Heart right ventricle (tissue), 16 donors: ENCODE data around the gene AANAT. TPM values are rescaled to one million over a fixed set of nuclear protein-coding genes. Genes with fewer than 3 reads are reported as not detected.

Source experiments
- ATAC-seq, 8 donors: fragments of 200-7000 bp; cut with Tn5 transposase; one replicate each; pipeline ENCODE4 v1.9.1; 2020; ENCODE audit warnings: mild to moderate bottlenecking in 8 of 8, moderate library complexity in 8 of 8, moderate number of reproducible peaks in 1 of 8
- DNase-seq, 2 donors: peaks; one replicate each; pipeline ENCODE4 v3.0.0-alpha.2; 2020
- H3K27ac ChIP-seq, 10 donors: fragments of 200-600 bp; sonication (generic) in 2 of 10; one replicate each; pipeline versions ENCODE4 v1.5.0 to v1.8.0; 2020 to 2022; ENCODE audit warnings: mild to moderate bottlenecking in 3 of 10
- H3K27me3 ChIP-seq, 7 donors: fragments of 200-600 bp; one replicate each; pipeline ENCODE4 v1.8.0; 2021 to 2022; ENCODE audit warnings: mild to moderate bottlenecking in 2 of 7
- H3K36me3 ChIP-seq, 9 donors: fragments of 200-600 bp; sonication (generic) in 1 of 9; one replicate each; pipeline versions ENCODE4 v1.5.0 to v1.8.0; 2020 to 2022; ENCODE audit warnings: mild to moderate bottlenecking in 2 of 9
- H3K4me1 ChIP-seq, 9 donors: fragments of 200-600 bp; sonication (generic) in 1 of 9; one replicate each; pipeline versions ENCODE4 v1.5.0 to v1.8.0; 2020 to 2022; ENCODE audit warnings: mild to moderate bottlenecking in 4 of 9
- H3K4me3 ChIP-seq, 10 donors: fragments of 200-600 bp; sonication (generic) in 2 of 10; one replicate each; pipeline versions ENCODE4 v1.5.0 to v1.8.0; 2020 to 2022; ENCODE audit warnings: mild to moderate bottlenecking in 7 of 10, moderate library complexity in 2 of 10
- H3K9me3 ChIP-seq, 11 donors: fragments of 200-600 bp in 10 of 11; sonication (generic) in 2 of 11; one replicate each; pipeline versions ENCODE4 v1.5.0 to v1.8.0; 2013 to 2022; ENCODE audit warnings: mild to moderate bottlenecking in 2 of 11, control low read depth in 1 of 11, moderate library complexity in 1 of 11
- CTCF ChIP-seq, 9 donors: fragments of 200-600 bp; sonication (generic) in 2 of 9; IDR thresholded peaks; one replicate each; pipeline versions ENCODE4 v1.5.0 to v1.8.0; 2021 to 2022; ENCODE audit warnings: antibody characterized with exemption in 9 of 9, mild to moderate bottlenecking in 5 of 9, moderate library complexity in 1 of 9
- WGBS, 2 donors: extraction: QIAGEN DNeasy Blood & Tissue Kit; methylation state at CpG; one replicate each; pipeline ENCODE4 v1.1.7; 2013; ENCODE audit warnings: inconsistent platforms in 1 of 2; 5-methylcytosine and 5-hydroxymethylcytosine counted together
- intact Hi-C, 10 donors: fragments of 100-400 bp; cut with DNase I; formaldehyde crosslinking; loops; one replicate each; pipeline versions ENCODE4 v1.11.1 to v1.14.2; 2022
- polyA plus RNA-seq, 2 donors: library from polyadenylated mRNA; stranded (reverse); fragments of 200-250 nt; gene quantifications; one replicate each; pipeline ENCODE4 v1.2.3, GENCODE V29; 2013
- total RNA-seq, 10 donors: library from RNA; stranded (reverse); fragmentation: NEBNext Ultra II Directional in 3 of 10; extraction: Animal tissue kit (Norgen Biotek cat#: 25700) in 3 of 10; gene quantifications; one replicate each; pipeline versions ENCODE4 v1.2.1 to v1.2.4, GENCODE V29; 2021 to 2023
- donor health status: Arrhythmogenic right ventricular cardiomyopathy.
- donor health status: ischemic (EF 13 %, LVEDD 7.1; RV severe dilation, severe dysfunction).
- donor health status: healthy with polysubstance abuse.
- donor health status: DM: no; HTN: yes; CAD: no.
- donor health status: DM: no; HTN: no; CAD: no.
- donor health status: ischemic (EF 25% LVEDD 6.9; RV normal size, moderate dysfunction).
- donor health status: ischemic (EF 25% LVEDD 5.7; RV mildly dilated, moderate dysfunction).
- donor health status: healthy.
- donor health status: DM: yes; HTN: yes; CAD: no.
- donor health status: Ischemic cardiomyopathy.
- donor health status: ischemic (EF 35%, LVEDD 5.7; RV mildly dilated, moderate dysfunction).
- donor health status: nonischemic (EF 11% LVEDD 7.7; RV severe dilation, severe dysfunction).
- donor health status: DM: yes; HTN: yes; CAD: no.
- donor health status: PGD.
- donor health status: ischemic (EF 29% LVEDD 5.4; RV normal size, mild dysfunction).
- donor health status: nonischemic (EF 23%, LVEDD 6.1; RV moderate dilation, normal function).

The AANAT gene
- total and polyA plus RNA-seq, 12 donors = 0.73 to 0.98 TPM; not detected in 10

GRCh38 chr17:76469991-76470739 lies 2.8 kb downstream of the AANAT start:
- H3K4me1 ChIP-seq = peaks cover 0 to 18% (median 7%) of the 10 kb centered on the region in 9 donors
- no peak overlapping the region for H3K4me3 ChIP-seq
- intact Hi-C loops = no loop called here
- H3K36me3 ChIP-seq = peaks cover 0 to 55% (median 0%) of the 10 kb centered on the region in 9 donors
- DNase-seq (no peak), ATAC-seq (peak in 1 of 8 donors; percentile 18)
- no peak overlapping the region for H3K27ac ChIP-seq
- H3K9me3 ChIP-seq = no peaks in the 10 kb centered on the region
- no peaks in the 10 kb centered on the region for H3K27me3 ChIP-seq
- no peak for TF ChIP-seq CTCF (IDR thresholded peaks at IDR 0.05)
- 81 to 84% methylated on average over 13 of the region's 13 CpGs for WGBS, 2 donors

- no peak for TF ChIP-seq CTCF (IDR thresholded peaks at IDR 0.05)
- no peak for ATAC-seq
- DNase-seq = no peak
- intact Hi-C loops = no loop called here
- Histone ChIP-seq H3K4me1 (peaks cover 0 to 11% (median 0%) of the 10 kb centered on the region in 9 donors), H3K27ac (no peak overlapping the region), H3K36me3 (peaks cover 0 to 69% (median 0%) of the 10 kb centered on the region in 9 donors), H3K27me3 (no peaks in the 10 kb centered on the region), H3K4me3 (no peak overlapping the region), H3K9me3 (no peaks in the 10 kb centered on the region)
- 94% methylated on average over 35 of the region's 35 CpGs for WGBS, 2 donors
Observed at GRCh38 chr17:76471498-76472257, 4.3 kb downstream of the AANAT start.

- Histone ChIP-seq H3K9me3 (no peaks in the 10 kb centered on the region), H3K27ac (no peak overlapping the region), H3K27me3 (no peaks in the 10 kb centered on the region), H3K4me3 (no peak overlapping the region), H3K36me3 (peaks cover 0 to 72% (median 0%) of the 10 kb centered on the region in 9 donors), H3K4me1 (peaks cover 0 to 11% (median 0%) of the 10 kb centered on the region in 9 donors)
- DNase-seq (no peak), ATAC-seq (no peak)
- TF ChIP-seq CTCF (IDR thresholded peaks at IDR 0.05) = no peak
- intact Hi-C loops = no loop called here
- 93% methylated on average over 15 of the region's 15 CpGs for WGBS, 2 donors
Observed at GRCh38 chr17:76472258-76472645, 4.8 kb downstream of the AANAT start.

- DNase-seq (no peak), ATAC-seq (no peak)
- Histone ChIP-seq H3K4me3 (no peak overlapping the region), H3K4me1 (peaks cover 0 to 11% (median 0%) of the 10 kb centered on the region in 9 donors), H3K27ac (no peak overlapping the region), H3K36me3 (peaks cover 0 to 73% (median 0%) of the 10 kb centered on the region in 9 donors), H3K27me3 (no peaks in the 10 kb centered on the region), H3K9me3 (no peaks in the 10 kb centered on the region)
- no peak for TF ChIP-seq CTCF (IDR thresholded peaks at IDR 0.05)
- WGBS, 2 donors = 94 to 97% methylated on average over 11 of the region's 11 CpGs
- intact Hi-C loops = no loop called here
Observed at GRCh38 chr17:76472726-76473125, 5.3 kb downstream of the AANAT start.
